Activated CD8-positive, alpha-beta memory T cell treated with anti-CD3 and anti-CD28 coated beads for 4 hours (primary cell): ENCODE data around the gene CTSL.
"Not testable (repeated sequence)": the region's sequence is repeated elsewhere in the genome, so short reads cannot be mapped to it uniquely, and the experiment has no call there.

Source experiments
- DNase-seq, 2 donors: peaks; one replicate each; pipeline ENCODE4 v3.0.0-alpha.2; 2020; ENCODE audit warnings: low read depth in 2 of 2

Gene CTSL

DNA sequence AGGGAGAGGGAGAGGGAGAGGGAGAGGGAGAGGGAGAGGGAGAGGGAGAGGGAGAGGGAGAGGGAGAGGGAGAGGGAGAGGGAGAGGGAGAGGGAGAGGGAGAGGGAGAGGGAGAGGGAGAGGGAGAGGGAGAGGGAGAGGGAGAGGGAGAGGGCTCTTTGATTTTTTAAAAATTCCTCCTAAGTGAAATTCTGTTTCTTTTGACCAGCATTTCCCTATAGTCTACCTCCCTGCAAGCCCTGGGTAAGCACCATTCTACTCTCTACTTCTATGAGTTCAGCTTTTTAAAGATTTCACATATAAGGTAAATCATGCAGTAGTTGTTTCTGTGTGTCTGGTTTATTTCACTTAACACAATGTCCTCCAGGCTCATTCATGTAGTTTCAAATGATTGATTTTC is 34.1 kb downstream of the CTSL start:
- DNase-seq = not testable (repeated sequence)

DNA sequence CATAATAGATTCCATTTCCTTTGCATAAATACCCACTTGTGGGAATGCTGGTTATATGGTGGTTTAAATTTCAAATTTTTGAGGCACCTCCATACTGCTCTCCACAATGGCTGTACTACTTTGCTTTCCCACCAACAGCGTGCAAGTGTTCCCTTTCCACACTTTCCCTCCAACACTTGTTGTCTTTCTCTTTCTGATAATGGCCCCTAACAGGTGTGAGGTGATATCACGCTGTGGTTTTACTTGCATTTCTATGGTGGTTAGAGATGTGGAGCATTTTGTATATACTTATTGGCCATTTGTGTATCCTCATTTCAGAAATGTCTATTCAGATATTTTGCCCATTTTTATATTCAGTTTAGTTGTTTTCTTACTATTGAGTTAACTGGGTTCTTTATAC is 34.6 kb downstream of the CTSL start:
- DNase-seq = no peak

DNA sequence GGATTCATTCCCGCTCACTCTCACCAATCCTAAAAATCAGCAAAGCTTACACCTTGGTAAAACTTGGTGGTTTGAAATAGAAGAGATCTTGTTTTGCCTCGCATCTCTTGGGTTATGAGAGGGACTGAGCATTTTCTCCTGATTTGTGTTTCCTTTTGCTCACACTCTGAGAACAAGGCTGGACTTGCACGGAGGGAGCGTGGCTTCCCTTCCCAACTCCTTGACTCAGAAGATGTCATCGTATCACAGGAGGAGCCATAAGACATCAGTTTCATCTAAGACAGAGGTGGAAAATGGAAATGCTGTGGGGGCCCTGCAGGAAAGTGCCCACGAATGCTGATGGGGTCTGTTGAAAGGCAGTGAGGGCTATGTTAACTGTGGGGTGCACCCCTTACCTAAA is 37.4 kb downstream of the CTSL start:
- DNase-seq = no peak

DNA sequence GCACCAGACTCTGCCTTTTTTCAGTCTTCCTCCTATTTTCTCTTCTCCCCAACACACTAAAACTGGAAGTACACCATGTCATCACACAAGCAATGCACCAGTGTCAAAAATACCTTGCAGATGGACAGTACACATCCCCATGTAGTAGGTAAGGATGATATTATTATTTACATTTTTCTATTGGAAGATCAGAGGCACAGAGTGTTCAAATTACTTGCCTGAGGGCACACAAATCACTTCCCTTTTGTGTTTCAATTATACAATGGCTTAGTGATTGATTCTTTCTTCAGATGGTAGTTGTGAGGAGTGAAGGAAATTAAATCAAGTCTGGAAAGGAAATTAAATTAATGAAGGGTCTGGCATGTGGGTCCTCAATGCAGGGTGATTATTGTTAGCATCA is 39.6 kb downstream of the CTSL start:
- DNase-seq = no peak

DNA sequence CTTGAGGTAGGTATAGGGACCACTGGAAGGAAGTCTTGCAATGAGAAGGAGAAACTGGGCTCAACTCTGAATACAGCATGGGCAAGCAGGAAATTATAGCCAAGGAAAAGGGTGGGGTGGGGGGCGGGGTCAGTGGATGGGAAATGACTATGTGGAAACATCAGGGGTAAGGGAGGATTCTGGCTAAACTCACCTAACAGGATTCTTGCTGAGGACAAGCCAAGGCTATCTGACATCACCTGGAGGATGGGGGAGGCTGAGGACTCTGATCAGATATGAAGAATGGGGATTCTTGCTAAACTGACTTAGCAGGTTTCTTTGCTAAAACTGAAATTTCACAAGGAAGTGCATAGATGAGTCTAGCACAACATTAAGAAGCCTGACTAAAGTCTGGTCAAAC is 40.8 kb downstream of the CTSL start:
- DNase-seq = no peak

DNA sequence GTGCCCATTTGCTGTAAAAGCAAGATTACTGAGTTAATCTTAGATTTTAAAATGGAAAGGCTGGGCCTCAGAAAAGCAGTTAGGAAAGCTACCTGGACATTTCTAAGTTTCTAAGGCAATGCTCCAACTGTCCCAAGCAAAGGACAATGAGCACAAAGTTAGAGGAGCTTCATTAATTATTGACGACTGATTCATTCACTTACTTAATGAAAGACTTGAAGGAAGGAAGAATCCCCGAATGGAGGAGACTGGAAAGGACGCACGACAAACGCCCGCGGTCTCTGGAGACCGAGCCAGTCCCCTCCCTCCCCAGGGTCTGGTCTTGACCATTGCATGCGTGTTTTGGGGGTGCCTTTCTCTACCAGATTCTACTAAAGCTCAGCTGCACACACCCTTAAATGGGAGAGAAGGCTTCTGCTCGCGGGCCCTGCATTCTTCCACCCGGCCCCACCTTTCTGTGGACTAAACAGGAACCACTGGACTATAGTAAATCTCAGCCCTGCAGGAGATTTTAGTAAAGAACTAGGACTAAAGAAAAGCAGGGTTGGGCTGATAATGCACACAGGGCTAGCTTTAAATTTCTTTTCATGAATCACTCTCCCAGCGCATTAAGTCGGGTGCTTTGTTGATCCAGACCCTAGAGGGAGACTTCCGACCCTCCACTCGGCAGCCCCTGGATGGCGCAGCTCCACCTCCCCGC is 44.8 kb downstream of the CTSL start:
- DNase-seq = no peak

DNA sequence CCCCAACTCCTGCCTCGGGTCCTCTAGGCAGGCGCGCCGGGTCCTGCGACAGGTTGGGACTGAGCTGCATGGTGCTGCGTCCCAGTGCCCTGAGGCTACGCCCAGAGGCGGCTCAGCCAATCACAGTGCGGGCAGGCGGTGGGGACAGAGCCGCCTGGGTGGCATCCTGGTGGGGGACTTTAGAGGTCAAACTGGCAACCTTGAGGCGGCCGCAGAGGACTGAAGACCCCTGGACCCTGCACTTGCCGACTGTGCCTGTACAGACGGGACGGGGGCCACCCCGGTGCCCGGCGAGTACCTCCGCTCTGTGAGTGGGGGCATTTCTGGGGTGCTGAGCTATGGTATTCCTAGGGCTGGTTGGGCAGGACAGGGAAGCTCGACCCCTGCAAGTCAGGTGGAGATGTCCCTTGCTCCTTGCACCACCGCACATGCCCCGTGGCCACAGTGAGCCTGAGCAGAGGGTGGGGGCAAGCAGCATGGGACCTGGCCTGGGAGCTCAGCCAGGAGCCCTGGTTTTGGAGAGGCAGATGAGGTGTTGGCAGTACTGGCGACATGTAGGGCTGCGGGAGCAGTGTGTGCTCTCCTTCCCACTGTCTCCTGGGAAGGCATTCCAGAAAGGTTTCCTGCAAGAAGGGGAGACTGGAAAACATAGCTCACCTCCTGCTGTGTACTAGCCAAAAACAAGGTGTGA is 45.5 kb downstream of the CTSL start:
- no peak for DNase-seq

DNA sequence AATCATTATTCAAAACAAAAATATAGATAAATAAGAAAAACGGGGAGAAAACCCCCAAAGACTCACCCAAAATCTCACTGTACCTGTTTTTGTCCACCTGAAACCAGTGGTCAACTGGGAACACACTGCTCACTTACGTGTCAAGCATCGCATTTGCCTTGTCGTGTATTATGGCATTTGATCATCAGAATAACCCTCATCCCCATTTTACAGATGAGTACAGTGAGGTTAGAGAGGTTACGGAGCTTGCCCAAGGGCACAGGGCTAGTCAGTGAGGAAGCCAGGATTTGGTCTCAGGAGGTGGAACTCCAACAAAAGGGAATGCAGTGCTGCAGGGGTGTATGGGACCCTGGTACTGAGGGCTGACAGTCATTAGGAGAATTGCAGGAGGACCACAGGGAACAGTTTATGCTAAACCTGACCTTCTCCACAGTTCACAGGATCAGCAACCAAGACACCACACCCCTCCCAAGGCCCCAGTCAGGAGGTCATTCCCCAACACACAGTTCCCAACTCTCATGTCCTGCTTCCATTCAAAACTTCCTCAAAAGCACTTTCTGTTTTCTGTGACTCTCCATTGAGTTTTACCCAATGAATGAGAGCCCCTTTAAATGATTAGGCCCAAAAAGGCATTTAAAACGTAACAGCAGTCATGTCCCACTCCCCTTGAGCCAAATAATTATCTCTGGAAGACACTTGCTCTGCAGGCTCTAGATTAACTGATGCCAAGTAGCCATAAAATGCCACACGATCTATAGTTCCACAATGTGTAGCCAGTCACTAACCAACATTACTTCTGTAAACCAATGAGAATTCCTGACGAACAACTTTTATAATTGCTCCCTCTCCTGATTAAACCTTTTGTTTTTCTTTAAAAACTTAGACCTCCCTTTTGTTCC is 50.8 kb downstream of the CTSL start:
- no peak for DNase-seq

DNA sequence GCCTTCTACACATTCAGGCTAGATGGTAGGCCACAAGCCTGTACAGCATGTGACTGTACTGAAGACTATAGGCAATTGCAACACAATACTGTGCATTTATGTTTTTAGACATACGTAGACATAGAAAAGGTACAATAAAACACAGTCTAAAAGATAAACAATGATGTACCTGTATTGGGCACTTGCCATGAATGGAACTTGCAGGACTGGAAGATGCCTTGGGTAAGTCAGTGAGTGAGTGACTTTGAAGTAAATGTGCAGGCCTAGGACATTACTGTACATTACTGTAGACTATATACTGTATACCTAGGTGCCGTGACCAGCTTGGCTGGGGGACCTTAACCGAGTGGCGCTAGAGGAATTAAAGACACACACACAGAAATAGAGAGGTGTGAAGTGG is 53.1 kb downstream of the CTSL start:
- no peak for DNase-seq
